Muscle layer of colon (tissue), 2 donors: ENCODE results near the gene GPAM.
"Not testable (repeated sequence)": the region's sequence is repeated elsewhere in the genome, so short reads cannot be mapped to it uniquely, and the experiment has no call there.

Experiments used
- H3K27ac ChIP-seq: one replicate; pipeline ENCODE4 v1.7.0; 2013; ENCODE audit warnings: low read depth, mild to moderate bottlenecking, low read length, moderate library complexity
- H3K27me3 ChIP-seq, 2 donors: one replicate each; pipeline ENCODE4 v1.7.0; 2013; ENCODE audit warnings: low read length in 2 of 2, mild to moderate bottlenecking in 2 of 2; ENCODE audit not compliant: insufficient read depth in 2 of 2, control insufficient read depth in 1 of 2
- H3K36me3 ChIP-seq: one replicate; pipeline ENCODE4 v1.7.0; 2013; ENCODE audit warnings: mild to moderate bottlenecking, low read length; ENCODE audit not compliant: insufficient read depth
- H3K4me1 ChIP-seq: one replicate; pipeline ENCODE4 v1.7.0; 2013; ENCODE audit warnings: mild to moderate bottlenecking, low read length; ENCODE audit not compliant: insufficient read depth
- H3K4me3 ChIP-seq, 2 donors: one replicate each; pipeline ENCODE4 v1.7.0; 2013; ENCODE audit warnings: low read length in 2 of 2, low read depth in 1 of 2, mild to moderate bottlenecking in 1 of 2, moderate library complexity in 1 of 2
- H3K9ac ChIP-seq: one replicate; pipeline ENCODE4 v1.7.0; 2013; ENCODE audit warnings: low read length
- H3K9me3 ChIP-seq: one replicate; pipeline ENCODE4 v1.7.0; 2013; ENCODE audit warnings: mild to moderate bottlenecking, low read length
- donor health status: abdominal sarcoma.
- donor health status: Adenocarcinoma of cecum.

GPAM gene

GRCh38 chr10:112183329-112184051, at the start of gene GPAM:
Gene GPAM, minus strand, starts transcription at chr10:112183765. Its CDS starts 1,981 bp downstream, at chr10:112181784.
- no peaks in the 10 kb centered on the region for H3K27me3 ChIP-seq
- H3K4me3 ChIP-seq = peak within 1 kb of the TSS; percentile 70 to 89
- H3K36me3 ChIP-seq = peaks cover 9% of the 10 kb centered on the region
- H3K27ac ChIP-seq = peak within 1 kb of the TSS; percentile 78
- no peaks in the 10 kb centered on the region for H3K9me3 ChIP-seq
- H3K4me1 ChIP-seq = peaks cover 13% of the 10 kb centered on the region
- H3K9ac ChIP-seq = peak within 1 kb of the TSS; percentile 87

GRCh38 chr10:112232670-112233069, 49.1 kb upstream of the GPAM start:
- Histone ChIP-seq H3K4me1 (no peaks in the 10 kb centered on the region), H3K27me3 (no peaks in the 10 kb centered on the region)

GRCh38 chr10:112231602-112232400, 48.2 kb upstream of the GPAM start:
- no peaks in the 10 kb centered on the region for H3K9me3 ChIP-seq
- no peak overlapping the region for H3K27ac ChIP-seq
- H3K9ac ChIP-seq = no peak overlapping the region
- H3K36me3 ChIP-seq = no peaks in the 10 kb centered on the region
- H3K4me3 ChIP-seq = no peak overlapping the region
- no peaks in the 10 kb centered on the region for H3K27me3 ChIP-seq
- H3K4me1 ChIP-seq = no peaks in the 10 kb centered on the region

More at GRCh38 chr10:112232670-112233069, 49.1 kb upstream of the GPAM start:
- Histone ChIP-seq H3K27ac (no peak overlapping the region), H3K9me3 (no peaks in the 10 kb centered on the region), H3K9ac (no peak overlapping the region), H3K4me3 (no peak overlapping the region), H3K36me3 (no peaks in the 10 kb centered on the region)

GRCh38 chr10:112230325-112230988, 46.9 kb upstream of the GPAM start:
- Histone ChIP-seq H3K27me3 (no peaks in the 10 kb centered on the region), H3K9me3 (no peaks in the 10 kb centered on the region), H3K4me3 (no peak overlapping the region), H3K36me3 (no peaks in the 10 kb centered on the region), H3K27ac (no peak overlapping the region), H3K9ac (no peak overlapping the region), H3K4me1 (no peaks in the 10 kb centered on the region)

- Histone ChIP-seq H3K4me1 (no peaks in the 10 kb centered on the region), H3K4me3 (no peak overlapping the region), H3K36me3 (no peaks in the 10 kb centered on the region), H3K9ac (no peak overlapping the region), H3K9me3 (no peaks in the 10 kb centered on the region), H3K27ac (no peak overlapping the region), H3K27me3 (no peaks in the 10 kb centered on the region)
These were observed 46.3 kb upstream of the GPAM start for GRCh38 chr10:112229901-112230300.

- Histone ChIP-seq H3K36me3 (no peaks in the 10 kb centered on the region), H3K4me3 (no peak overlapping the region), H3K4me1 (no peaks in the 10 kb centered on the region), H3K9ac (no peak overlapping the region), H3K27me3 (no peaks in the 10 kb centered on the region), H3K9me3 (no peaks in the 10 kb centered on the region), H3K27ac (no peak overlapping the region)
These were observed 45.5 kb upstream of the GPAM start for GRCh38 chr10:112229096-112229495.

GRCh38 chr10:112228366-112229088, 45.0 kb upstream of the GPAM start:
- not testable (repeated sequence) for H3K9me3 ChIP-seq, H3K27me3 ChIP-seq, H3K36me3 ChIP-seq, H3K4me1 ChIP-seq, H3K27ac ChIP-seq, H3K4me3 ChIP-seq, H3K9ac ChIP-seq

- no peaks in the 10 kb centered on the region for H3K27me3 ChIP-seq
- H3K4me3 ChIP-seq = no peak overlapping the region
- H3K9me3 ChIP-seq = no peaks in the 10 kb centered on the region
- H3K27ac ChIP-seq = no peak overlapping the region
- no peak overlapping the region for H3K9ac ChIP-seq
- H3K4me1 ChIP-seq = no peaks in the 10 kb centered on the region
- H3K36me3 ChIP-seq = no peaks in the 10 kb centered on the region
These were observed 43.9 kb upstream of the GPAM start for GRCh38 chr10:112227331-112227987.

- no peak overlapping the region for H3K9ac ChIP-seq
- no peak overlapping the region for H3K27ac ChIP-seq
- H3K27me3 ChIP-seq = no peaks in the 10 kb centered on the region
- no peaks in the 10 kb centered on the region for H3K9me3 ChIP-seq
- H3K36me3 ChIP-seq = no peaks in the 10 kb centered on the region
- H3K4me1 ChIP-seq = no peaks in the 10 kb centered on the region
- no peak overlapping the region for H3K4me3 ChIP-seq
These were observed 43.1 kb upstream of the GPAM start for GRCh38 chr10:112226439-112227248.

- Histone ChIP-seq H3K4me3 (no peak overlapping the region), H3K36me3 (no peaks in the 10 kb centered on the region), H3K9me3 (no peaks in the 10 kb centered on the region), H3K27me3 (no peaks in the 10 kb centered on the region), H3K4me1 (no peaks in the 10 kb centered on the region), H3K27ac (no peak overlapping the region), H3K9ac (no peak overlapping the region)
These were observed 42.3 kb upstream of the GPAM start for GRCh38 chr10:112225771-112226438.
